K562 treated with DMSO at 1 percent for 48 hours (cell line): ENCODE measurements around the gene SCGB3A2. TPM values are rescaled to one million over a fixed set of nuclear protein-coding genes. Genes with fewer than 3 reads are reported as not detected.

Experiments
- total RNA-seq: library from RNA; unstranded; fragments of 300-600 nt; gene quantifications from 2 replicates; pipeline ENCODE4 v1.2.3, GENCODE V29; 2022; ENCODE audit warnings: low replicate concordance; ENCODE audit errors: extremely low read depth

The SCGB3A2 gene
- not detected in 2 replicates for total RNA-seq

DNA sequence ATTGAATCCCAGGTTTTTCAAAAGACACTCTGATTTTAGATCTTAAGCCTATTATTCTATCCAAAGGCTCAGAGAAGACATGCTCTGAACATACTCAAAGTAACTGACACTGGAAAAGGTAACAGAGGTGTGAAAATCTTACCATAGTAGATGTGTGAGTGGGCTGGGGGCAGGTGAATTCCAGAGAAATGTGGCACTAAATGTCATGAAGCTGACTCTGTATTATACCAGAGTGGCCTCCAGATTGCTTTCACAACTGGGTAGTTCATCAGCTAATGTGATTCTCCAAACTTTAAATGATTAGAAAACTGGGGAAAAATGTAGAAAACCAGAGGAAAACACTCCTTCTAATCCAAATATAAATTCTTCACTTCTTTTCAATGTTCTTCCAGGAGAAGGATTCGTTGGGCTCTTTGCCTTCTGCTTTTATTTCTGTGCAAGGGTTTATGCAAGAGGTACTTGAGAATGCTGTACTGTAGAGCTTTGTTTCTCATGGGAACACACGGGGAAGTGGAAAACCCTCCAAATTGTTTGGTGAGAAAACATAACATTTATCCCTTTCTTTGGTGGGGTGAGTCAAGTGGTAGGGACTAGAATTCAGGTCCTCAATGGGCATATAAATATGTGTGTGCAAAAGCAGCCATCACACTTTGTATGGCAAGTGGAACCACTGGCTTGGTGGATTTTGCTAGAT is at the start of gene SCGB3A2:
TSS of gene SCGB3A2 (plus strand) at position 646 of the 694 bp plus-strand sequence. CDS start 93 bp downstream, outside the sequence.

DNA sequence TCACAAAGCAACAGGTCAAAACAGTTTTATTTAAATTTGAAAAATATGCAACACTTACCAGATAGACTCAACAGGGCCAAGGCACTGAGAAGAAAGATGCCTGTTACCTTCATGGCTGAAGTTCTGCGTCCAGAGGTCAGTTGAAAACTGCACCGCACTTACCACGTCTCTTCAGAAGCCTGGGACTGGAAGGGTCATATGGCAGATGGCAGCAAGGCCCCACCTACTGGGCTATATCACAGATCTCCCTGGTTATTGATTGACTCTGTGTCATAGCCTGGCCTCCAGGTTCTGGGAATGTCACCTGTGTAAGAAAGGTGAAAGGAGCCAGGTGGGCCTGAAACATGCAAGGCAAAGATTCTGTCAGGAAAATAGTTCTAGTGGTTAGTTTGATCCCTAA is 47.0 kb upstream of the SCGB3A2 start, which contains the start of gene SPINK1:
TSS of gene SPINK1 (minus strand) at position 207 of the 400 bp plus-strand sequence. CDS start at position 113, 94 bp downstream.

GRCh38 chr5:147906326-147907095 is 28.0 kb downstream of the SCGB3A2 start, which contains the start of gene C5orf46:
C5orf46 (minus strand) TSS chr5:147906538; CDS start chr5:147906501, 37 bp downstream.

Other genes starting within 250 kb of the SCGB3A2 start
- not detected in 2 replicates for gene JAKMIP2, start 96.0 kb upstream of the SCGB3A2 start, total RNA-seq
- not detected in 2 replicates for gene SPINK1, start 47.0 kb upstream of the SCGB3A2 start, total RNA-seq
- gene C5orf46, start 27.8 kb downstream of the SCGB3A2 start, total RNA-seq = not detected in 2 replicates
- not detected in 2 replicates for gene SPINK5, start 185.3 kb downstream of the SCGB3A2 start, total RNA-seq